NCI-H2227 treated with DMSO at 0.1 percent for 48 hours (cell line): ENCODE measurements around the gene SLC38A6.
A peak's percentile ranks its signal among the peaks of the same experiment; 100 is the strongest.
"Not testable (repeated sequence)": the region's sequence is repeated elsewhere in the genome, so short reads cannot be mapped to it uniquely, and the experiment has no call there.

Experiments
- DNase-seq: peaks from one replicate; lab custom pipeline; 2025; lab: John Stamatoyannopoulos, UW

The SLC38A6 gene

GRCh38 chr14:61051051-61051450 is 70.0 kb downstream of the SLC38A6 start:
- no peak for DNase-seq

- DNase-seq = no peak
Observed at GRCh38 chr14:61051621-61052020, 70.6 kb downstream of the SLC38A6 start.

- no peak for DNase-seq
Observed at GRCh38 chr14:61063461-61063860, 82.4 kb downstream of the SLC38A6 start.

GRCh38 chr14:61064210-61064609 is 83.2 kb downstream of the SLC38A6 start:
- no peak for DNase-seq

- DNase-seq = no peak
Observed at GRCh38 chr14:61064856-61065255, 83.8 kb downstream of the SLC38A6 start.

GRCh38 chr14:61065656-61066055 is 84.6 kb downstream of the SLC38A6 start:
- no peak for DNase-seq

- not testable (repeated sequence) for DNase-seq
Observed at GRCh38 chr14:61072442-61072841, 91.4 kb downstream of the SLC38A6 start.

GRCh38 chr14:61074852-61075251 is 93.8 kb downstream of the SLC38A6 start:
- no peak for DNase-seq

- no peak for DNase-seq
Observed at GRCh38 chr14:61076556-61076955, 95.5 kb downstream of the SLC38A6 start.

GRCh38 chr14:61077437-61077836 is 96.4 kb downstream of the SLC38A6 start:
- no peak for DNase-seq

- no peak for DNase-seq
Observed at GRCh38 chr14:61077951-61078720, 97.1 kb downstream of the SLC38A6 start.

GRCh38 chr14:61080591-61081010 is 99.6 kb downstream of the SLC38A6 start:
- no peak for DNase-seq

GRCh38 chr14:61088081-61088480 is 107.0 kb downstream of the SLC38A6 start:
- DNase-seq = no peak

GRCh38 chr14:61089126-61089750 is 108.2 kb downstream of the SLC38A6 start:
- DNase-seq = no peak

- DNase-seq = no peak
Observed at GRCh38 chr14:61090432-61091216, 109.6 kb downstream of the SLC38A6 start.

GRCh38 chr14:61091657-61092273 is 110.7 kb downstream of the SLC38A6 start:
- DNase-seq = no peak

GRCh38 chr14:61098096-61098495 is 117.1 kb downstream of the SLC38A6 start:
- DNase-seq = not testable (repeated sequence)

GRCh38 chr14:61098721-61099120 is 117.7 kb downstream of the SLC38A6 start:
- DNase-seq = no peak

- DNase-seq = no peak
Observed at GRCh38 chr14:61099216-61099835, 118.3 kb downstream of the SLC38A6 start.

GRCh38 chr14:61101803-61102548 is 120.9 kb downstream of the SLC38A6 start:
- DNase-seq = peak; percentile 6
